AG10803 (cell line): ENCODE data around the gene ATL1.

Source experiments
- DNase-seq: peaks from one replicate; pipeline ENCODE4 v3.0.0; 2010; ENCODE audit warnings: low read depth
- H3K4me3 ChIP-seq: 2 replicates; pipeline ENCODE4 v1.5.1; 2011; ENCODE audit warnings: mild to moderate bottlenecking, low read length, control low read depth
- TF ChIP-seq, protein P1 (sequence below): conservative IDR thresholded peaks from 2 replicates; pipeline ENCODE4 v1.5.1; 2011; ENCODE audit warnings: mild to moderate bottlenecking, low read length, control low read depth, inconsistent platforms

Gene ATL1

DNA sequence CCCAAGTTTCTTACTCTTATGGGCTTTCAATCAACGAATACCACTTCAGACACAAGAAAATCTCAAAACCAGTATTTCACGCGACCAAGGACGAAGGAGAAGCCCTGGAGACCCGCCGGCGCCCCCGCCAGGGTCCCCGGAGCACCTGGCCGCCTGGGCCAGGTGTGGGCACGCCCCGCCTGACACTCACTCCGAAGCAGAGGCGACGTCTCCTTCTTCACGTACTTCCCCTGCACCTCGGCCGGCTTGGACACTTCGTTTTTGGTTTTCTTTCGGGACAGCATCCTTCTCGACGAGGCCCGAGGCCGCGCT is 107.7 kb downstream of the ATL1 start:
- peak overlapping the region; percentile 76 for H3K4me3 ChIP-seq
- no peak for DNase-seq
- TF ChIP-seq, protein P1, sequence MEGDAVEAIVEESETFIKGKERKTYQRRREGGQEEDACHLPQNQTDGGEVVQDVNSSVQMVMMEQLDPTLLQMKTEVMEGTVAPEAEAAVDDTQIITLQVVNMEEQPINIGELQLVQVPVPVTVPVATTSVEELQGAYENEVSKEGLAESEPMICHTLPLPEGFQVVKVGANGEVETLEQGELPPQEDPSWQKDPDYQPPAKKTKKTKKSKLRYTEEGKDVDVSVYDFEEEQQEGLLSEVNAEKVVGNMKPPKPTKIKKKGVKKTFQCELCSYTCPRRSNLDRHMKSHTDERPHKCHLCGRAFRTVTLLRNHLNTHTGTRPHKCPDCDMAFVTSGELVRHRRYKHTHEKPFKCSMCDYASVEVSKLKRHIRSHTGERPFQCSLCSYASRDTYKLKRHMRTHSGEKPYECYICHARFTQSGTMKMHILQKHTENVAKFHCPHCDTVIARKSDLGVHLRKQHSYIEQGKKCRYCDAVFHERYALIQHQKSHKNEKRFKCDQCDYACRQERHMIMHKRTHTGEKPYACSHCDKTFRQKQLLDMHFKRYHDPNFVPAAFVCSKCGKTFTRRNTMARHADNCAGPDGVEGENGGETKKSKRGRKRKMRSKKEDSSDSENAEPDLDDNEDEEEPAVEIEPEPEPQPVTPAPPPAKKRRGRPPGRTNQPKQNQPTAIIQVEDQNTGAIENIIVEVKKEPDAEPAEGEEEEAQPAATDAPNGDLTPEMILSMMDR = no peak

DNA sequence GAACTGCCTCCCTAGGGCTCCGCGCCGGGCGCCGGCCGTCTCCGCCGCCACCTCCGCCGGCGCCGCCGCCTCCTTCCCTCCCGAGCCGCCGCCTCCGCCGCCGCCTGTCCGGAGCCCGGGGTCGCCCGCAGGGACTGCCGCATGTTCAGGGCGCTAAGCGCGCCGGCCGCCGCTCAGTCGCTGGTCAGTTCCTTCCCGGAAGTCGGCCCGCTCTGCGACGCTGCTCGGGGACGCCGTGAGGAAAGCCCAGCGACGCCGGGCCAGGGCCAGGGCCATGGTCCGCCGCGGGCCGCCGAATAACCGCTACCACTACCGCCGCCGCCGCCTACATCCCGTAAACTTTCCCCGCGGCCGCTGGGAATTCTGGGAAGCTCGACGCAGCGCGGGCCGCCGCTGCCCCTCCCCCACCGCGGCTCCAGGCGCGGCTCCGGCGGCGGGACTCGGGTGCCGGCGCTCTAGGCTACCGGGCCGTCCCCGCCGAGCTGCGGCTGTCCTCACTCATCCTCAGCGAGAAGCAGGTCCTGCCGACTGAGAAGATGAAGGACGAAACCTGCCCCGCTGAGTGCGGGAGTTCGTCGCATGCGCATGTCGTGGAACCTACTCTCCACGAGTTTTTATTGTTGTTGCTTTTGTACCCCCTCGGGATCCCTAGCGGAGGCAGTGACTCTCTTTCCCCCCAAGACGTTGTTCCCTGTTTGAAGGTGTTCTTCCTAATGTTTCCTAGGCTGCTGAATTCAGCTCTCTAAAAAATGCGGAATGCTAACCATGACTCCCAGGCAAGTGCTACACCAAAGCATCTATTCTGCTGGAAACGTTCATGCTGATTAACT is 108.3 kb downstream of the ATL1 start, which contains the start of gene SAV1:
TSS of gene SAV1 (minus strand) at position 311 of the 830 bp plus-strand sequence. CDS start 339 bp downstream, outside the sequence.
- TF ChIP-seq, protein P1 = no peak; the same call in 1 of the 2 replicates
- DNase-seq = peak; percentile 82
- peak within 1 kb of the TSS; percentile 76 for H3K4me3 ChIP-seq

DNA sequence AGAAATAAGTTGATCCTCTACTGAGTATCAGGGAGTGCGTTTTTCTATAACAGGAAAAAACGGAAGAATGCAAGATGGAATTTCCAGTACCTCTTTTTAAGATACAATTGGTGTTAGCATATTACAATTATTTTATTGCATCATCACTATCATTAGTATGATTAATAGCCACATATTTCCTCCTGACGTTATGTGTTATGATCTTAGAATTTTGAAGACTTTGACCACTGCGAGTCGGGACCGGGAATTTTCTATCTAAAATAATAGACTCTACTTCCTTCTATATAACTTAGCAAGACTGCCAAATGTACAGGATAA is 108.8 kb downstream of the ATL1 start:
- peak overlapping the region; percentile 76 for H3K4me3 ChIP-seq
- TF ChIP-seq, protein P1 = no peak
- no peak for DNase-seq

DNA sequence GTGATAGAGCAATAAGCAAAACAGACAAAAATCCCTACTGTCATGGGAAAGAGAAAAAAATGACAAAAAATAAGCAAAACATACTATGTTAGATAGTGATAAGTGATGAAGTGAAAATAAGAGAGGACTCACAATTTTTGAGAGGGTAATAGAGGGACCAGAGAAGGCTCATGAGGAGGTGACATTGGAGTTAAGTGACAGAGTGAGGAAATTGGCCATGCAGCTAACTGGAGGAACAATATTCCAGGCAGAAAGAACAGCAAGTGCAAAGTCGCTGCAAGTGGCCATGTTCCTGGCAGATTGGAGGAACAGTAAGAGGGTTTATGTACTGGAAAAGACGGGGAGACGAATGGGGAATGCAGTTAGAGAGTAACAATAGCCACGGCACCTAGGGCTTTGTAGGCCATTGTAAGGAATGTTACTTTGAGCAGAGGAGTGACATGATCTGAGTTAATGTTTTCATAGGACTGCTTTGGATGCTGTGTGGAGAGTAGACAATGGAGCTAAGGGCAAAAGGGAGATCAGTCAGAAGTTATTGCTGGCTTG is 109.6 kb downstream of the ATL1 start:
- TF ChIP-seq, protein P1 = no peak
- H3K4me3 ChIP-seq = no peak overlapping the region
- no peak for DNase-seq

DNA sequence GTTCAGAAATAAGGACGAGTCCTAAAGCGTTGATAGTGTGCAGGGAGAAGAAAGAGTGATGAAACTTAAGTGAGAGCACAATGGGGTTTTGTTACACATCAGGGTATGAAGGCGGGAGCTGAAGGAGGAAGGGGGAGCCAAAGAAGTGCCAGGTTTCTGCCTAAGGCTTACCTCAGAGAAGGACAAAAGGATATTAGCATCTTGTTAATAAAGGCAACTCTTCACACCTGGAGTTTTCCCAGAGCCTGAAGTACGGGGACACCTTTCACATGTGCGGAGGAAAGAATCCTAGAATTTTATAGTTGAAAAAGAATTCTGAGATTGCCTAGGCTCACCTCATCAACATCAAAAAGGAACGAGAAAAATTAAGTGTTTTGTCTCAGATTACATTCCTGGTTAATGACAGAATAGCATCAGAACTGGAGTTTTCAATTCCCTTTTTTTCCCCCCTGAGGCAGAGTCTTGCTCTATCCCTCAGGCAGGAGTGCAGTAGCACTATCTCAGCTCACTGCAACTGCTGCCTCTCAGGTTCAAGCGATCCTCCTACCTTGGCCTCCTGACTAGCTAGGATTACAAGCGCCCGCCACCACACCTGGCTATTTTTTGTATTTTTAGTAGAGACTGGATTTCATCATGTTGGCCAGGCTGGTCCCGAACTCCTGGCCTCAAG is 110.4 kb downstream of the ATL1 start:
- no peak for DNase-seq
- no peak overlapping the region for H3K4me3 ChIP-seq
- TF ChIP-seq, protein P1 = no peak

DNA sequence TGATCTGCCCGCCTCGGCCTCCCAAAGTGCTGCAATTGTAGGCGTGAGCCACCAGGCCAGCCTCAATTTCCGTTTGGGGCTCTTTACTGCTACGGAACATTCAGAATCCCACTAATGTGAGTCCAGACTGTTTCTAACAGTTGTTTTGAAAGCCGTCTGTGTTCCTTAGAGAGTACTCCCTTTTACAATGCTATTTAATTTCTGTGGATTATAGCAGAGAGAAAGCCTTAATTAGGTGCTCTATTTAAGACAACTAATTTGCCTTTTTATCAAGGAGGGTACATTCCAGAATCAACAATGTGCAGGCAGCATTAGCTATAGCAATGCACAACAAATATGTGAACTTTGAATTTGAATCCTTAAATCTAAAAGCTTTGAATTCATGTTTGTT is 110.9 kb downstream of the ATL1 start:
- TF ChIP-seq, protein P1 = no peak
- no peak overlapping the region for H3K4me3 ChIP-seq
- DNase-seq = no peak

DNA sequence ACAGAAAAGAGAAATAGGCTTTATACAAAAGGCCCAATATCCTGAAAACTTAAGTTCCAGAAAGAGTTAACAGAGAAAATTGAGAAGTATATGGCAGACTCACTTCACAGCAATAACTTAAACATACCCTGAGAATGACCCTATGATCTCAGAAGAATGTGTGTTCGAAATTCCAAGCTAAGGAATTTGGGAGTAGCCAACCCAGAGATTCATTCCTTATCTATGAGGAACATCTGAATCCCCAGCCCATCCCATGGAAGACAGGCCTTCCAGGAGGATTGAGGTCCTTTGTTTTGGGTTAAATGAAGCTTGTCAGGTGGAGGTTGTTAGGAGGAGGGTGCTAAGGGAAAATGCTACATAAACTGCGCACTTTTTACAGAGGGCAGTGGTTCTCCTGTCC is 115.7 kb downstream of the ATL1 start:
- TF ChIP-seq, protein P1 = no peak
- peak; percentile 54 for DNase-seq
- no peak overlapping the region for H3K4me3 ChIP-seq
